HEK293 (cell line): ENCODE measurements around the gene COL4A3.

Source experiments
- ZNF133 ChIP-seq: fragments of 450-650 bp; formaldehyde crosslinking; IDR thresholded peaks from 2 replicates; pipeline ENCODE4 v1.5.1; 2016; ENCODE audit warnings: missing biosample characterization, missing genetic modification characterization
- ZNF138 ChIP-seq: fragments of 450-650 bp; formaldehyde crosslinking; IDR thresholded peaks from 2 replicates; pipeline ENCODE4 v1.5.1; 2016; ENCODE audit warnings: missing biosample characterization, missing genetic modification characterization, borderline replicate concordance
- ZNF692 ChIP-seq: fragments of 450-650 bp; formaldehyde crosslinking; IDR thresholded peaks from 2 replicates; pipeline ENCODE4 v1.5.1; 2016; ENCODE audit warnings: missing biosample characterization, missing genetic modification characterization
- ZNF843 ChIP-seq: fragments of 450-650 bp; formaldehyde crosslinking; IDR thresholded peaks from 2 replicates; pipeline ENCODE4 v1.5.1; 2016; ENCODE audit warnings: missing biosample characterization, missing genetic modification characterization
- TF ChIP-seq, protein P1 (sequence below): fragments of 450-650 bp; formaldehyde crosslinking; IDR thresholded peaks from 2 replicates; pipeline ENCODE4 v1.5.1; 2016; ENCODE audit warnings: missing biosample characterization, missing genetic modification characterization

- TF ChIP-seq ZNF692 (tag by site-specific recombination) (no peak), ZNF843 (no peak), ZNF133 (no peak), ZNF138 (tag by site-specific recombination) (no peak)
- TF ChIP-seq, protein P1, sequence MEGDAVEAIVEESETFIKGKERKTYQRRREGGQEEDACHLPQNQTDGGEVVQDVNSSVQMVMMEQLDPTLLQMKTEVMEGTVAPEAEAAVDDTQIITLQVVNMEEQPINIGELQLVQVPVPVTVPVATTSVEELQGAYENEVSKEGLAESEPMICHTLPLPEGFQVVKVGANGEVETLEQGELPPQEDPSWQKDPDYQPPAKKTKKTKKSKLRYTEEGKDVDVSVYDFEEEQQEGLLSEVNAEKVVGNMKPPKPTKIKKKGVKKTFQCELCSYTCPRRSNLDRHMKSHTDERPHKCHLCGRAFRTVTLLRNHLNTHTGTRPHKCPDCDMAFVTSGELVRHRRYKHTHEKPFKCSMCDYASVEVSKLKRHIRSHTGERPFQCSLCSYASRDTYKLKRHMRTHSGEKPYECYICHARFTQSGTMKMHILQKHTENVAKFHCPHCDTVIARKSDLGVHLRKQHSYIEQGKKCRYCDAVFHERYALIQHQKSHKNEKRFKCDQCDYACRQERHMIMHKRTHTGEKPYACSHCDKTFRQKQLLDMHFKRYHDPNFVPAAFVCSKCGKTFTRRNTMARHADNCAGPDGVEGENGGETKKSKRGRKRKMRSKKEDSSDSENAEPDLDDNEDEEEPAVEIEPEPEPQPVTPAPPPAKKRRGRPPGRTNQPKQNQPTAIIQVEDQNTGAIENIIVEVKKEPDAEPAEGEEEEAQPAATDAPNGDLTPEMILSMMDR = no peak
Measured at GRCh38 chr2:227182765-227183164, 18.3 kb downstream of the COL4A3 start.
